ENCODE results near the gene RABEP1. TPM values are rescaled to one million over a fixed set of nuclear protein-coding genes. Genes with fewer than 3 reads are reported as not detected.

Gene RABEP1
- total RNA-seq, 3 donors from 2014 or later (not counting 1 experiment from before 2014, with no cell fraction given): 44.1 to 64.0 (median 44.2) TPM

DNA sequence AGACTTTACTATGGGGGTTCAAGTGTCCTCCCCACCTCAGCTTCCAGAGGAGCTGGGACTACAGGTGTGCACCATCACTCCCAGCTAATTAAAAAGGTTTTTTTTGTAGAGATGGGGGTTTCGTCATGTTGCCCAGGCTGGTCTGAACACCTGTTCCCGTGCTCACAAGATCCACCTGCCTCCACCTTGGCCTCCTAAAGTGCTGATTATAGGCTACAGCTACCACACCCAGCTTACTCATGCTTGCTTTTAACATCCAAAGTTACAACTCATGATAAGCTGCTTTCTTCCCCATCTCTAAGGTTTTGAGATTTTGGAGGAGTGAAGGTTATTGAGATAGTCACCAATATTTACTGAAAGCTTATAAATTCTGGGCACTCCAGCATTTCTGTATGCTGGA, 134.8 kb downstream of the RABEP1 start:
- H3K9me3 ChIP-seq (ENCODE audit: control insufficient read depth, insufficient read depth, low read length): no peaks in the 10 kb centered on the region
- 91% methylated on average over 2 of the region's 2 CpGs for WGBS (ENCODE audit: insufficient coverage)
- TF ChIP-seq, protein P1, sequence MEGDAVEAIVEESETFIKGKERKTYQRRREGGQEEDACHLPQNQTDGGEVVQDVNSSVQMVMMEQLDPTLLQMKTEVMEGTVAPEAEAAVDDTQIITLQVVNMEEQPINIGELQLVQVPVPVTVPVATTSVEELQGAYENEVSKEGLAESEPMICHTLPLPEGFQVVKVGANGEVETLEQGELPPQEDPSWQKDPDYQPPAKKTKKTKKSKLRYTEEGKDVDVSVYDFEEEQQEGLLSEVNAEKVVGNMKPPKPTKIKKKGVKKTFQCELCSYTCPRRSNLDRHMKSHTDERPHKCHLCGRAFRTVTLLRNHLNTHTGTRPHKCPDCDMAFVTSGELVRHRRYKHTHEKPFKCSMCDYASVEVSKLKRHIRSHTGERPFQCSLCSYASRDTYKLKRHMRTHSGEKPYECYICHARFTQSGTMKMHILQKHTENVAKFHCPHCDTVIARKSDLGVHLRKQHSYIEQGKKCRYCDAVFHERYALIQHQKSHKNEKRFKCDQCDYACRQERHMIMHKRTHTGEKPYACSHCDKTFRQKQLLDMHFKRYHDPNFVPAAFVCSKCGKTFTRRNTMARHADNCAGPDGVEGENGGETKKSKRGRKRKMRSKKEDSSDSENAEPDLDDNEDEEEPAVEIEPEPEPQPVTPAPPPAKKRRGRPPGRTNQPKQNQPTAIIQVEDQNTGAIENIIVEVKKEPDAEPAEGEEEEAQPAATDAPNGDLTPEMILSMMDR (IDR thresholded peaks at IDR 0.05): no peak
- Mint-ChIP-seq H3K27ac (peak overlapping the region in 1 of 2 donors; percentile 43), H3K4me1 (peaks cover 40% of the 10 kb centered on the region in 2 donors), H3K4me3 (peak overlapping the region; percentile 65), H3K9me3 (no peaks in the 10 kb centered on the region), H3K27me3 (ENCODE audit: low read depth in 2 of 2) (no peaks in the 10 kb centered on the region), H3K36me3 (peaks cover 18% of the 10 kb centered on the region)
- peaks cover 26% of the 10 kb centered on the region for H3K4me1 ChIP-seq (ENCODE audit: control insufficient read depth, insufficient read depth, low read length)
- ATAC-seq (no peak), DNase-seq (no peak)
- intact Hi-C loops (cut with micrococcal nuclease): loop anchor here (5.0 kb wide), 1 partner anchor 470 kb away; the partner anchor contains the start of gene PFN1
- H3K4me3 ChIP-seq (ENCODE audit: low read length): no peak overlapping the region
- H3K27ac ChIP-seq (ENCODE audit: low read length): no peak overlapping the region
- H3K36me3 ChIP-seq (ENCODE audit: control insufficient read depth, insufficient read depth, low read length): peaks cover 42% of the 10 kb centered on the region
- no peaks in the 10 kb centered on the region for H3K27me3 ChIP-seq (ENCODE audit: control insufficient read depth, insufficient read depth, low read length)

DNA sequence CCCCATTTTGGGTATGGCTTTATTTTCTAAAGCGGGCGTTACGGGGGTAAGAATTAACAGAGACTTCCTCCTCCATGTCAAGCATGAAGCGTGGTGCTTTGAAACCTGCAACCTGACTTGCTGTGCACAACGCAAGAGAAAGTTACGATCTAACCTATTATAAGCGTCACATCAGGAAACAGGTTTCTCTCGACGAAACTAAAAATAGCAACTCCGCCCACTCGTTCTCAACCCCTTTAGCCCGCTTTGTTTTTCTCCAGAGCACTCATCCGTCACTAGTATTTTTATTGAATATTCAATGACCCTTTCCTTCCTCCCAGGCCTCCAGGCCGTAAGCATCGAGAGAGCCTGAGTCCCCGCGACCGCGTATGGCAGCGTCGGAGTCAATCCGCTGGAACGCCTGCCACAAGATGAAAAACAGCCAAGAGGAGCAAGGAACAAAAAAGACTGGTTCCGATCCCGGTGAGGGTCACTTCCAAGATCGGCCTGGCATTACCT, 136.8 kb downstream of the RABEP1 start:
- ATAC-seq (peak; percentile 33 to 61 (median 38)), DNase-seq (peak; percentile 40 to 89)
- Mint-ChIP-seq H3K27ac (peak overlapping the region; percentile 97), H3K36me3 (no peaks in the 10 kb centered on the region), H3K4me1 (peaks cover 25 to 27% of the 10 kb centered on the region in 2 donors), H3K4me3 (peak overlapping the region; percentile 99), H3K27me3 (ENCODE audit: low read depth in 2 of 2) (no peaks in the 10 kb centered on the region), H3K9me3 (no peaks in the 10 kb centered on the region)
- intact Hi-C loops (cut with micrococcal nuclease): loop anchor here (1.0 to 5.0 kb wide), 4 partner anchors 20 to 472 kb away; partner anchors contain the start of genes C1QBP, DERL2, MIS12 and PFN1
- H3K27me3 ChIP-seq (ENCODE audit: control insufficient read depth, insufficient read depth, low read length): no peaks in the 10 kb centered on the region
- under 1% methylated on average over 26 of the region's 26 CpGs for WGBS (ENCODE audit: insufficient coverage)
- peak overlapping the region; percentile 97 for H3K27ac ChIP-seq (ENCODE audit: low read length)
- H3K36me3 ChIP-seq (ENCODE audit: control insufficient read depth, insufficient read depth, low read length): peaks cover 38% of the 10 kb centered on the region
- no peaks in the 10 kb centered on the region for H3K9me3 ChIP-seq (ENCODE audit: control insufficient read depth, insufficient read depth, low read length)
- TF ChIP-seq, protein P1 (IDR thresholded peaks at IDR 0.05): no peak
- peaks cover 26% of the 10 kb centered on the region for H3K4me1 ChIP-seq (ENCODE audit: control insufficient read depth, insufficient read depth, low read length)
- H3K4me3 ChIP-seq (ENCODE audit: low read length): peak overlapping the region; percentile 93

DNA sequence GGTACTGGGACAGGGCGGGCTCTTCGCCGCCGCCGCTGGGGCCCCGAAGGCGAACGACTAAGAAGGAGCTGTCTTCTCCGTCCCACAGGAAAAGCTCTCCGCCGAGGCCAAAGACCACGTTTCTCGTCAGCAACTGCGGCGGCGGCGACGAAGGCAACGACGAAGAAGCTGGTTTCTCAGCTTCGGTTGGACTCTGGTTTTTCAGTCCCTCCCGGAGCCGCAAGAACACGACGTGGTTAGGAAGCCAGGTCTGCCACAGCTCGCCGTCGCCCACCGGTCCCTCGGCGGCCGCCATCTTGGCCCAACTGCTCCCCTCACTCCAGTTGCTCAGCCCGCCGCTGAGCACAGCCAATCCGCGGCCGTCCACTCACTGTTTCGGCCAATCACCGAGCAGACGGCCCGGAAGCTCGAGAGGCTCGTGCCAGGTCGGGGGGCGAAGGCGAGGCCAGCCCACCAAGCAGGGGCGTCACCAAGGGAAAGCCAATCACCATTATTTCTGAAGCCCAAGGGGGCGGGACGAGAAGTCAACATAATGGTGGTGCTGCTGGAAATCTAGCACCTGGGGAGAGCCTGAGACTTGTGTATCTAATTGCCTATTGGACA, 137.4 kb downstream of the RABEP1 start, which contains the start of gene NUP88:
Gene NUP88 (minus strand): TSS at position 307 of the 603 bp plus-strand sequence. CDS start 12 bp downstream, at position 295.
- H3K4me3 ChIP-seq (ENCODE audit: low read length): peak within 1 kb of the TSS; percentile 93
- Mint-ChIP-seq H3K27me3 (ENCODE audit: low read depth in 2 of 2) (no peaks in the 10 kb centered on the region), H3K27ac (peak within 1 kb of the TSS; percentile 97), H3K4me3 (peak within 1 kb of the TSS; percentile 99), H3K9me3 (no peaks in the 10 kb centered on the region), H3K36me3 (no peaks in the 10 kb centered on the region), H3K4me1 (peaks cover 25 to 27% of the 10 kb centered on the region in 2 donors)
- H3K27me3 ChIP-seq (ENCODE audit: control insufficient read depth, insufficient read depth, low read length): no peaks in the 10 kb centered on the region
- TF ChIP-seq, protein P1 (IDR thresholded peaks at IDR 0.05): no peak
- peaks cover 26% of the 10 kb centered on the region for H3K4me1 ChIP-seq (ENCODE audit: control insufficient read depth, insufficient read depth, low read length)
- under 1% methylated on average over 49 of the region's 49 CpGs for WGBS (ENCODE audit: insufficient coverage)
- intact Hi-C loops (cut with micrococcal nuclease): loop anchor here (1.0 to 5.0 kb wide), 4 partner anchors 20 to 472 kb away; partner anchors contain the start of genes C1QBP, DERL2, MIS12 and PFN1
- no peaks in the 10 kb centered on the region for H3K9me3 ChIP-seq (ENCODE audit: control insufficient read depth, insufficient read depth, low read length)
- peaks cover 37% of the 10 kb centered on the region for H3K36me3 ChIP-seq (ENCODE audit: control insufficient read depth, insufficient read depth, low read length)
- DNase-seq (peak; percentile 95 to 98), ATAC-seq (peak; percentile 87 to 96 (median 91))
- H3K27ac ChIP-seq (ENCODE audit: low read length): peak within 1 kb of the TSS; percentile 97

Measured in natural killer cell (primary cell).